HFF-Myc (cell line): ENCODE measurements around the gene PHF3.
"Not testable (repeated sequence)": the region's sequence is repeated elsewhere in the genome, so short reads cannot be mapped to it uniquely, and the experiment has no call there.

Source experiments
- DNase-seq: peaks from one replicate; pipeline ENCODE4 v3.0.0-alpha.2; 2011; ENCODE audit warnings: low read depth; ENCODE audit errors: extremely low read depth
- H3K4me3 ChIP-seq: replicated peaks from 2 replicates; pipeline ENCODE4 v1.5.1; 2011; ENCODE audit warnings: low read depth, mild to moderate bottlenecking, control low read depth, low read length
- CTCF ChIP-seq: IDR thresholded peaks from 2 replicates; pipeline ENCODE4 v1.5.1; 2012; ENCODE audit warnings: mild to moderate bottlenecking, low read depth, low read length, control low read depth; ENCODE audit errors: missing control alignments

PHF3 gene

GRCh38 chr6:63716169-63716568 lies 80.6 kb downstream of the PHF3 start:
- TF ChIP-seq CTCF = no peak
- H3K4me3 ChIP-seq = no peak overlapping the region
- no peak for DNase-seq

DNA sequence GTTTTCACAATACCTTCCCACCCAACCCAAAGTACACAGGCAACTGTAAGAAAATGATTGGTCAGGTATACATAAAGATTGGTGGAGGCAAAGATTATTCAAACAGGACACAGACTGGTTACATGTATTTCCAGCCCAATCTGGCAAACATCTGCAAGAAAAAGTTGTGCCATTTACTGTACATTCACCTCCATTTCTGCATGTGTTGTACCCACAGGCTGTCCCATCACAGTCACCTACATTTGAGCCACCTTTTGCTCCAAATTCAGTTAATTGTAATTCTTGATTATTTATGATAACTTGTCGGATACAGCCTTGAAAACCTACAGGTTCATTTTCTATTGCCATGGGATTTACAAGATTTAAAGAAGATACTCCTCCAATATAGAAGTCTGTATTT lies 85.6 kb downstream of the PHF3 start:
- TF ChIP-seq CTCF = no peak
- H3K4me3 ChIP-seq = no peak overlapping the region
- DNase-seq = no peak

GRCh38 chr6:63724721-63725120 lies 89.1 kb downstream of the PHF3 start:
- no peak overlapping the region for H3K4me3 ChIP-seq
- no peak for TF ChIP-seq CTCF
- no peak for DNase-seq

GRCh38 chr6:63730311-63730710 lies 94.7 kb downstream of the PHF3 start:
- no peak for DNase-seq
- no peak overlapping the region for H3K4me3 ChIP-seq
- TF ChIP-seq CTCF = no peak

DNA sequence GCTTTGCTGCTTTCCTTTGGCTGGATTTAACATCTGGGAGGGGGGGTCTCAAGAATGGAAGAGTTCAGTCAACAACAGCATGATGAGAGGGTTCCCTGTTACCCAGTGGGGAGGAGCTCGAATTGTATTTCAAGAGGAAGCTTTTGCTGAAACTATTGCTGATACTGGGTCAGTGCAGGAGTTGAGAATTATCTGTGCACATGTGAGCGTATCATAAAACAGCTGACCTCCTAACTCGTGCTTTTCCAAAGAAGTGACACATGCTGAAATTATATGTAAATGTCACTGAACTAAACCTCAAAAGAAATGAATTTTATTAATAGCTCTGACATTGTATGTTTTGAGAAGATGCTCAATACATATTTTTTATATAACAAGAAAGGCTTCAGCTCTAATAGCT lies 96.3 kb downstream of the PHF3 start:
- no peak for TF ChIP-seq CTCF
- DNase-seq = no peak
- no peak overlapping the region for H3K4me3 ChIP-seq

GRCh38 chr6:63732336-63732735 lies 96.7 kb downstream of the PHF3 start:
- no peak overlapping the region for H3K4me3 ChIP-seq
- no peak for TF ChIP-seq CTCF
- DNase-seq = no peak

GRCh38 chr6:63734923-63735322 lies 99.3 kb downstream of the PHF3 start:
- no peak for DNase-seq
- no peak overlapping the region for H3K4me3 ChIP-seq
- TF ChIP-seq CTCF = no peak

GRCh38 chr6:63738190-63738589 lies 102.6 kb downstream of the PHF3 start:
- not testable (repeated sequence) for DNase-seq, H3K4me3 ChIP-seq
